Activated gamma-delta T cell treated with Interleukin-2 at 50 U/mL for 16 hours (primary cell): ENCODE results near the gene PPM1D.
A peak's percentile ranks its signal among the peaks of the same experiment; 100 is the strongest.
"Not testable (repeated sequence)": the region's sequence is repeated elsewhere in the genome, so short reads cannot be mapped to it uniquely, and the experiment has no call there.

Experiments
- DNase-seq: peaks from one replicate; pipeline ENCODE4 v3.0.0-alpha.2; 2020

The PPM1D gene

DNA sequence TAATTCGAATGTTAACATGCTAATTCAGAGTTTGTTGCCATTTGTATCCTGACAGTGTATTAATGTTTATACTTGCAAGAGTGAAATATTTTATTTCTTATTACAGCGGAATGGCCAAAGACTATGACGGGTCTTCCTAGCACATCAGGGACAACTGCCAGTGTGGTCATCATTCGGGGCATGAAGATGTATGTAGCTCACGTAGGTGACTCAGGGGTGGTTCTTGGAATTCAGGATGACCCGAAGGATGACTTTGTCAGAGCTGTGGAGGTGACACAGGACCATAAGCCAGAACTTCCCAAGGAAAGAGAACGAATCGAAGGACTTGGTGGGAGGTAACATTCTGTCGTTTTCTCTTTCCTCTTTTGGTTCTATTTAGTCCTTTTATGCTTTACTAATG lies 23.4 kb downstream of the PPM1D start:
- no peak for DNase-seq

DNA sequence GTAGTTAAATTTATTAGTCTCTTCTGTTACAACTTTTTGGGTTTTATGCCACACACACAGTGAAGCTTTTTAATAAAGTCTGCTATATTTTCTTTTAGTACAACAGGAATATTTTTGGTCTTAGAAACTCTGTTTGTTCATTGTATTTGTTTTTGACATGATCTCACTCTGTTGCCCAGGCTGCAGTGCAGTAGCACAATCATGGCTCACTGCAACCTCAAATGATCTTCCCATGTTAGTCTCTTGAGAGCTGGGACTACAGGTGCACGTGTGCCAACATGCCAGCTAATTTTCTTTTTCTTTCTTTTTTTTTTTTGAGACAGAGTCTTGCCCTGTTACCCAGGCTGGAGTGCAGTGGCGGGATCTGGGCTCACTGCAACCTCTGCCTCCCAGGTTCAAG lies 27.1 kb downstream of the PPM1D start:
- no peak for DNase-seq

GRCh38 chr17:60628252-60628889 lies 28.4 kb downstream of the PPM1D start:
- DNase-seq = no peak

GRCh38 chr17:60629120-60629519 lies 29.1 kb downstream of the PPM1D start:
- no peak for DNase-seq

DNA sequence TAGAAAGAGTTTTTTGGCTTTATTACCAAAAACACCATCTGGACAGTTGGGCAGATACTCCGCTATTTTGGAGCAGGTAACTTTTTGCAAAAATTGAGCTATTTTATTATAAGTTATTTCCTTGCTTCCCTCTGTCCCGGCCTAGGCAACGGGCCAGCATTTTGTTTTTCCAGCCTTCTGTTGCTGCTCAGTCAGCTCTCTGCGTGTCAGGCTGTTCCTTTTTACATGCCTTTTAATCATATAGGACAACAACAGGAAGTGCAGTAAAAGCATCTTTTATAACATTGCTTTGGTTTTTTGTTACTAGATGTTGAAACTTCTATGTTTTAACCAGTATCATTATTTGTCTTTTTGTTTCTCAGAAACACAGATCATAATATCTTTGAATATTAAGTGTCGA lies 30.4 kb downstream of the PPM1D start:
- DNase-seq = no peak

DNA sequence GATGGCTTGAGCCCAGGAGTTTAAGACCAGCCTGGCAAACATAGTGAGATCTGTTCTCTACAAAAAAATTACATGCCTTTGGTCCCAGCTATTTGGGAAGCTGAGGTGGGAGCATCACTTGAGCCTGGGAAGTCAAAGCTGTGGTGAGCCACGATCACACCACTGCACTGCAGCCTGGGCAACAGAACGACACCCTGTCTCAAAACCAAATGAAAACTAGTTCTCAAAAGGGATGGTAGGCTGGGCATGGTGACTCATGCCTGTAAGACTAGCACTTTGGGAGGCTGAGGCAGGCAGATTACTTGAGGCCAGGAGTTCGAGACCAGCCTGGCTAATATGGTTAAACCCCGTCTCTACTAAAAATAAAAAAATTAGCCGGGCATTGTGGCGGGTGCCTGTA lies 31.1 kb downstream of the PPM1D start:
- no peak for DNase-seq

DNA sequence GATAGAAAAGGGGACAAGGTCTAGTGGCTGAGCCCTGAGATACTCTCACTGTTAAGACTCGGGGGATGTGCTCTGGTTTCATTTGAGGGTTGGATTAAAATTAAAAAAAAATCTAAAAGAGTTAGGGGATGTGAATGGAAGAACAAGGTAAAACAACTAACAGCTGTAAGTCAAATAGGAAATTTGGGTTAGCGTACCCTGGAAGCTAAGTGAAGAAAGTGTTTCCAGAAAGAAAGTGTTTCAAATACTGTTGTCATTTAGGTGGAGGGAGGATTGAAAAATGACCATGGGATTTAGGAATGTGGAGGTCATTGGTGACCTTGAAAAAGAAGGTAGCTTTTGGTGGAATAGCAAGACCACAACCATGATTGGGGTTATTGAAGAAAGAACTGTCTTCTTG lies 37.7 kb downstream of the PPM1D start:
- DNase-seq = no peak

GRCh38 chr17:60639019-60639330 lies 39.0 kb downstream of the PPM1D start:
- no peak for DNase-seq

- no peak for DNase-seq
Measured at GRCh38 chr17:60640503-60640902, 40.5 kb downstream of the PPM1D start.

- no peak for DNase-seq
Measured at GRCh38 chr17:60641126-60641525, 41.1 kb downstream of the PPM1D start.

DNA sequence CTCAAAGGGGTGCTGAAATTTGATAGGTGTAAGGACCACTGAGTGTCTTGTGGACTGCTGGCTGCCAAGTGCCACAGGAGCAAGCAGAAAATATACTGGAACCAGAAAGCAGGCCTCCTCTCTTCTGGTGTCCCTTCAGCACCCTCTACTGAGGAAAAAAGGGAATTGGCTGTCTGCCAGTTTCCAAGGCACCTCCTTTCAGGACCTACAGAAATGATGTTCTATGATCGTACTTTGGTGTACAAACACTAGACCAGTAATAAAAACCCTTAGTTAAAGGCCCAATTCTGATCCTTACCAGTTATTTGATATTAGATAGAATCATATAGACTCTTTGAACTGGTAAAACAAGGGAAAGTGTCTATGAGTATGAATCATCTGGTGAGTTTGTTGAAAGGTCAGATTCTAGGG lies 41.8 kb downstream of the PPM1D start:
- DNase-seq = peak; percentile 18

DNA sequence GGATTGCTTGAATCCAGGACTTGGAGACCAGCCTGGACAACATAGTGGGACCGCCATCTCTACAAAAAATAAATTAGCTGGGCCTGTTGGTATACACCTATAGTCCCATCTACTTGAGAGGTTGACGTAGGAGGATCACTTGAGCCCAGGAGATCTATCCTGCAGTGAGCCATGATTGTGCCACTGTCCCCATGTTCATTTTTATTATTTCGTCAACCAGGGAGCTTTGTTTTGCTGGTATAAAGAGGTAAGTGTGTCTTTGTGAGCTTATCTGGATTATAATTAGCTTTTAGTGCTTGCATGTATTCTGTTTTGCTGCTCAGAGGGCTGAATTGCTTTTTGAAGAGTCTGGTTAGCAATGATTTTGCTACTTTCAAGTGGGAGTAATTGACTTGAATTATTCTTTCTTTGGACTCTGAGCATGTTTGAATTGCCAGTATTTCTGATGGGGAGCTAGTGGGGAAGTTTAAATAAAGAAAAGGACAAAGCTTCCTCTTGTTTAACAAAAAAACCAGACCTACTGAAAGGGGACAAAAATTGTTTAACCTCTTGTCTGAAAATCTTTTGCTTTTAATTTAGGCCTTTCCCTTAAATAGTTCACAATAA lies 46.0 kb downstream of the PPM1D start:
- DNase-seq = no peak

GRCh38 chr17:60646701-60647100 lies 46.7 kb downstream of the PPM1D start:
- DNase-seq = no peak

GRCh38 chr17:60647705-60648104 lies 47.7 kb downstream of the PPM1D start:
- DNase-seq = no peak

GRCh38 chr17:60652454-60653247 lies 52.7 kb downstream of the PPM1D start:
- no peak for DNase-seq

GRCh38 chr17:60653569-60653968 lies 53.6 kb downstream of the PPM1D start:
- DNase-seq = no peak

DNA sequence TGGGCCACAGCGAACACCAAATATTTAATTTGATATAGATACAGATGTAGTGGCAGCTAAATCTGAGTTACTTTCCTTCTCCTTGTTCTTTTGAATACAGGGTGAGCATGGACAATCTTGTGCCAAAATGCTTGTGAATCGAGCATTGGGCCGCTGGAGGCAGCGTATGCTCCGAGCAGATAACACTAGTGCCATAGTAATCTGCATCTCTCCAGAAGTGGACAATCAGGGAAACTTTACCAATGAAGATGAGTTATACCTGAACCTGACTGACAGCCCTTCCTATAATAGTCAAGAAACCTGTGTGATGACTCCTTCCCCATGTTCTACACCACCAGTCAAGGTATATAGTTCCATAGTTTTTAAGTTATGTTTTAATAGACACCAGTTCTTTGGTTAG lies 56.5 kb downstream of the PPM1D start:
- no peak for DNase-seq

DNA sequence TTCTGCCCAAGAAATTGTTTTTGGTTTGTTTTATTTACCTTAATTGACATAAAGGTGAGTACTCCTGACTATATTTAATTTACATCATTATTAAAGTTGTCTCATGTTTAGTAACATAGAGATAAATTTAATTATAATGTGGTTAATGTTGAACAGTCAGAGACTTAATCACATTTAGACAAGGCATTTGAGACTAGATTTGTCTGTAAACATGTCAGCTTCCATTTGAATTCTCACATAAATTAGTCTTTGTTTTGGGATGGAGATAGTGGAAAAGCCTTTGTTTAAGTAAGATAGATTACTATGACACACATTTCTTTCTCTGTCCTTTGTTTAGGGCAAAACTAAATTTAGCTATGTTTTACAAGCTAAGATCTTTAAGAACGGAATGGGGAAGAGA lies 59.2 kb downstream of the PPM1D start:
- DNase-seq = no peak

- DNase-seq = no peak
Measured at GRCh38 chr17:60661489-60661888, 61.5 kb downstream of the PPM1D start.

- no peak for DNase-seq
Measured at GRCh38 chr17:60664022-60664421, 64.0 kb downstream of the PPM1D start.

DNA sequence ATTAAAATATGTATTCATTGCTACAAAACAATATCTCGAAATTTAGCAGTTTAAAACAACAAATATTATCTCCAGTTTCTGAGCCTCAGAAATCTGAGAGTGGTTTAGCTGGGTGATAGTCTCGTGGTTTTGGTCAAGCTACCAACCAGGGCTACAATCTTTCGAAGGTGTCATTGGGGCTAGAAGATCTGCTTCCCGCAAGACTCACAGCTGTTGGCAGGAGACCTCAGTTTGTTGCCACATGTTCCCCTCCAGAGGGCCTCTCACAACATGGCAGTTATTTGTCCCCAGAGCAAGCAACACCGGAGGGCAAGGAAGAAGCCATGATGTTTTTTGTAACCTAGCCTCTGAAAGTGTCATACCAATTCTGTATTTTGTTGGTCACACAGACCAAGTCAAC lies 65.6 kb downstream of the PPM1D start:
- no peak for DNase-seq

- DNase-seq = not testable (repeated sequence)
Measured at GRCh38 chr17:60668741-60669140, 68.7 kb downstream of the PPM1D start.

GRCh38 chr17:60671482-60671881 lies 71.5 kb downstream of the PPM1D start:
- no peak for DNase-seq

DNA sequence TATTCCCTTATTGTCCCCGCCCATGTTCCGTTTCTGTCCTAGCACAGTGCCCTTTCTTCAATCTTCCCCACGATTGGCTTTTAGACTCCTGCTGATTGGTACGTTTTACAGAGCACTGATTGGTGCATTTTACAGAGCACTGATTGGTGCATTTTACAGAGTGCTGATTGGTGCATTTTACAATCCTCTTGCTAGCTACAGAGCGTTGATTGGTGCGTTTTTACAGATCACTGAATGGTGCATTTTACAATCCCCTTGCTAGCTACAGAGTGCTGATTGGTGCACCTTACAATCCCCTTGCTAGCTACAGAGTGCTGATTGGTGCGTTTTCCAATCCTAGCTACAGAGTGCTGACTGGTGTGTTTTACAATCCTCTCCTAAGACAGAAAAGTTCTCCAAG lies 74.6 kb downstream of the PPM1D start:
- DNase-seq = not testable (repeated sequence)

- DNase-seq = no peak
Measured at GRCh38 chr17:60675997-60676396, 76.0 kb downstream of the PPM1D start.
